T-helper 17 cell (primary cell): ENCODE measurements around the gene UCK1. TPM values are rescaled to one million over a fixed set of nuclear protein-coding genes. Genes with fewer than 3 reads are reported as not detected.

Experiments used
- ATAC-seq: fragments of 150-1000 bp; cut with Tn5 transposase; 2 replicates; pipeline ENCODE4 v1.10.0; 2021; ENCODE audit warnings: mild to moderate bottlenecking, moderate library complexity
- DNase-seq, 3 donors: peaks; one replicate each; pipeline versions ENCODE4 v3.0.0 to v3.0.0-alpha.2; 2020 to 2021
- H3K9me3 ChIP-seq: one replicate; pipeline ENCODE4 v1.7.0; 2013; ENCODE audit warnings: low read length, mild to moderate bottlenecking; ENCODE audit not compliant: control insufficient read depth, poor library complexity, severe bottlenecking
- H3K27ac Mint-ChIP-seq: one replicate; pipeline ENCODE4 v1.8.0; 2022; ENCODE audit warnings: mild to moderate bottlenecking, moderate library complexity, mixed read lengths
- H3K27me3 Mint-ChIP-seq: one replicate; pipeline ENCODE4 v1.8.0; 2022; ENCODE audit warnings: mixed read lengths
- H3K36me3 Mint-ChIP-seq: one replicate; pipeline ENCODE4 v1.8.0; 2022; ENCODE audit warnings: low read depth, mixed read lengths
- H3K4me1 Mint-ChIP-seq: one replicate; pipeline ENCODE4 v1.8.0; 2022; ENCODE audit warnings: mild to moderate bottlenecking, mixed read lengths
- H3K4me3 Mint-ChIP-seq: one replicate; pipeline ENCODE4 v1.8.0; 2022; ENCODE audit warnings: mild to moderate bottlenecking, moderate library complexity, mixed read lengths
- total RNA-seq, 4 donors: library from RNA in 2 of 4; stranded (reverse) in 2 of 4; gene quantifications; one replicate each; pipeline ENCODE4 v1.2.3 and lab custom pipeline; 2022 to 2026

Gene UCK1
- total RNA-seq, 2 donors from 2014 or later: 16.6 to 21.4 TPM

GRCh38 chr9:131478421-131478868 lies 52.6 kb downstream of the UCK1 start:
- Mint-ChIP-seq H3K36me3 (peaks cover 9% of the 10 kb centered on the region), H3K27me3 (no peaks in the 10 kb centered on the region), H3K27ac (peak overlapping the region; percentile 69), H3K4me3 (no peak overlapping the region), H3K4me1 (peaks cover 5% of the 10 kb centered on the region)
- no peaks in the 10 kb centered on the region for H3K9me3 ChIP-seq
- ATAC-seq (peak; percentile 59), DNase-seq (peak; percentile 33 to 52 (median 34))

- Mint-ChIP-seq H3K27me3 (no peaks in the 10 kb centered on the region), H3K36me3 (peaks cover 11% of the 10 kb centered on the region), H3K4me3 (no peak overlapping the region), H3K4me1 (peaks cover 5% of the 10 kb centered on the region), H3K27ac (peak overlapping the region; percentile 69)
- H3K9me3 ChIP-seq: no peaks in the 10 kb centered on the region
- DNase-seq: no peak
- no peak for ATAC-seq
These were observed 53.1 kb downstream of the UCK1 start for GRCh38 chr9:131477816-131478419.

GRCh38 chr9:131477367-131477766 lies 53.7 kb downstream of the UCK1 start:
- DNase-seq (no peak), ATAC-seq (no peak)
- Mint-ChIP-seq H3K36me3 (peaks cover 14% of the 10 kb centered on the region), H3K4me1 (peaks cover 8% of the 10 kb centered on the region), H3K27me3 (no peaks in the 10 kb centered on the region), H3K27ac (peak overlapping the region; percentile 69), H3K4me3 (no peak overlapping the region)
- no peaks in the 10 kb centered on the region for H3K9me3 ChIP-seq

- DNase-seq: no peak
- H3K27me3 Mint-ChIP-seq: no peaks in the 10 kb centered on the region
- peak overlapping the region; percentile 69 for H3K27ac Mint-ChIP-seq
- ATAC-seq: no peak
- H3K4me1 Mint-ChIP-seq: peaks cover 5% of the 10 kb centered on the region
- H3K4me3 Mint-ChIP-seq: no peak overlapping the region
- no peaks in the 10 kb centered on the region for H3K9me3 ChIP-seq
- peaks cover 12% of the 10 kb centered on the region for H3K36me3 Mint-ChIP-seq
These were observed 54.2 kb downstream of the UCK1 start for GRCh38 chr9:131476777-131477345.

- Mint-ChIP-seq H3K36me3 (peaks cover 12% of the 10 kb centered on the region), H3K4me1 (peaks cover 5% of the 10 kb centered on the region), H3K27ac (no peak overlapping the region), H3K4me3 (peak overlapping the region; percentile 3), H3K27me3 (no peaks in the 10 kb centered on the region)
- DNase-seq: no peak
- no peak for ATAC-seq
- H3K9me3 ChIP-seq: no peaks in the 10 kb centered on the region
These were observed 54.9 kb downstream of the UCK1 start for GRCh38 chr9:131475956-131476776.

GRCh38 chr9:131475111-131475955 lies 55.7 kb downstream of the UCK1 start:
- Mint-ChIP-seq H3K36me3 (peaks cover 12% of the 10 kb centered on the region), H3K4me1 (peaks cover 5% of the 10 kb centered on the region), H3K4me3 (peak overlapping the region; percentile 3), H3K27me3 (no peaks in the 10 kb centered on the region), H3K27ac (peak overlapping the region; percentile 92)
- no peak for ATAC-seq
- DNase-seq: no peak
- no peaks in the 10 kb centered on the region for H3K9me3 ChIP-seq

- peaks cover 5% of the 10 kb centered on the region for H3K4me1 Mint-ChIP-seq
- H3K36me3 Mint-ChIP-seq: peaks cover 14% of the 10 kb centered on the region
- no peaks in the 10 kb centered on the region for H3K27me3 Mint-ChIP-seq
- H3K27ac Mint-ChIP-seq: peak overlapping the region; percentile 92
- no peaks in the 10 kb centered on the region for H3K9me3 ChIP-seq
- DNase-seq (no peak), ATAC-seq (no peak)
- H3K4me3 Mint-ChIP-seq: no peak overlapping the region
These were observed 56.4 kb downstream of the UCK1 start for GRCh38 chr9:131474711-131475110.

GRCh38 chr9:131473891-131474290 lies 57.2 kb downstream of the UCK1 start:
- Mint-ChIP-seq H3K4me1 (peaks cover 5% of the 10 kb centered on the region), H3K36me3 (peaks cover 14% of the 10 kb centered on the region), H3K27ac (peak overlapping the region; percentile 92), H3K4me3 (no peak overlapping the region), H3K27me3 (no peaks in the 10 kb centered on the region)
- no peaks in the 10 kb centered on the region for H3K9me3 ChIP-seq
- ATAC-seq: no peak
- no peak for DNase-seq

Other genes starting within 250 kb of the UCK1 start
- under 1 TPM in 1 of 2 donors, not detected in 1; 0.17 TPM for gene PLPP7, start 241.5 kb downstream of the UCK1 start, total RNA-seq
- gene PRRC2B, start 137.2 kb downstream of the UCK1 start, total RNA-seq: 100 to 1,000 TPM; 193 to 241 TPM
- gene POMT1, start 28.3 kb downstream of the UCK1 start, total RNA-seq: 10 to 100 TPM; 50.0 to 54.0 TPM
- not detected for gene PRRT1B, start 14.3 kb upstream of the UCK1 start, total RNA-seq
- 100 to 1,000 TPM; 176 to 209 TPM for gene RAPGEF1, start 208.8 kb upstream of the UCK1 start, total RNA-seq